ENCODE data around the gene MARCHF2. TPM values are rescaled to one million over a fixed set of nuclear protein-coding genes. Genes with fewer than 3 reads are reported as not detected.

Gene MARCHF2
- total and polyA plus RNA-seq, 7 experiments from 2014 or later = 18.0 to 42.1 (median 23.4) TPM

GRCh38 chr19:8387688-8388611, 25.2 kb upstream of the MARCHF2 start:
- Histone ChIP-seq H3K4me3 (ENCODE audit: low read length) (no peak overlapping the region), H3K4me1 (ENCODE audit: control insufficient read depth in 2 of 2, insufficient read depth in 2 of 2, low read length in 2 of 2) (peaks cover 4 to 8% of the 10 kb centered on the region in 2 donors), H3K27me3 (ENCODE audit: control insufficient read depth in 2 of 2, insufficient read depth in 2 of 2, low read length in 2 of 2) (no peaks in the 10 kb centered on the region), H3K9me3 (ENCODE audit: control insufficient read depth in 2 of 3, low read length in 3 of 3) (no peaks in the 10 kb centered on the region), H3K27ac (ENCODE audit: low read depth, low read length) (no peak overlapping the region), H3K36me3 (ENCODE audit: control insufficient read depth in 2 of 3, insufficient read depth in 3 of 3, low read length in 3 of 3) (no peaks in the 10 kb centered on the region)
- Mint-ChIP-seq H3K9me3 (peaks cover 0 to 5% (median 0%) of the 10 kb centered on the region in 11 donors), H3K4me3 (peak overlapping the region in 6 of 10 donors; percentile 25 to 66 (median 44)), H3K27me3 (no peaks in the 10 kb centered on the region), H3K36me3 (peaks cover 0 to 13% (median 8%) of the 10 kb centered on the region in 5 donors), H3K27ac (peak overlapping the region in 2 of 9 donors; percentile 9 to 43), H3K4me1 (peaks cover 17 to 32% (median 23%) of the 10 kb centered on the region in 7 donors)
- ATAC-seq = no peak
- intact Hi-C loops (cut with micrococcal nuclease) = no loop called here
- no peak for DNase-seq
- ChIA-PET POLR2A (interaction anchor here (0.7 kb wide), 1 partner anchor 827 kb away, joined by 5 read pairs; no protein-coding TSS in a partner anchor), CTCF (no interaction called here)

- H3K27me3 ChIP-seq (ENCODE audit: control insufficient read depth in 2 of 2, insufficient read depth in 2 of 2, low read length in 2 of 2) = no peaks in the 10 kb centered on the region
- H3K4me1 ChIP-seq (ENCODE audit: control insufficient read depth in 2 of 2, insufficient read depth in 2 of 2, low read length in 2 of 2) = peaks cover 4 to 8% of the 10 kb centered on the region in 2 donors
- H3K27ac ChIP-seq (ENCODE audit: low read depth, low read length) = no peak overlapping the region
- no peaks in the 10 kb centered on the region for H3K9me3 ChIP-seq (ENCODE audit: control insufficient read depth in 2 of 3, low read length in 3 of 3)
- CTCF ChIA-PET = no interaction called here
- Mint-ChIP-seq H3K9me3 (peaks cover 0 to 5% (median 0%) of the 10 kb centered on the region in 11 donors), H3K27ac (no peak overlapping the region), H3K36me3 (peaks cover 0 to 13% (median 8%) of the 10 kb centered on the region in 5 donors), H3K27me3 (no peaks in the 10 kb centered on the region), H3K4me1 (peaks cover 20 to 35% (median 26%) of the 10 kb centered on the region in 7 donors), H3K4me3 (peak overlapping the region in 4 of 10 donors; percentile 8 to 33 (median 27))
- no peak for ATAC-seq
- no peak overlapping the region for H3K4me3 ChIP-seq (ENCODE audit: low read length)
- intact Hi-C loops (cut with micrococcal nuclease) = no loop called here
- no peak for DNase-seq
- POLR2A ChIA-PET = interaction anchor here (0.7 kb wide), 2 partner anchors 105 to 1479 kb away, joined by 5 to 7 read pairs; no protein-coding TSS in a partner anchor
- no peaks in the 10 kb centered on the region for H3K36me3 ChIP-seq (ENCODE audit: control insufficient read depth in 2 of 3, insufficient read depth in 3 of 3, low read length in 3 of 3)
Observed at GRCh38 chr19:8388612-8388958, 24.5 kb upstream of the MARCHF2 start.

GRCh38 chr19:8389891-8390616, 23.1 kb upstream of the MARCHF2 start, which contains the start of gene RAB11B:
TSS of gene RAB11B (plus strand) at chr19:8390360. CDS start at chr19:8390417, 57 bp downstream.
- peaks cover 0 to 5% (median 0%) of the 10 kb centered on the region in 11 donors for H3K9me3 Mint-ChIP-seq
- H3K36me3 Mint-ChIP-seq = peaks cover 0 to 11% (median 4%) of the 10 kb centered on the region in 5 donors
- intact Hi-C loops (cut with micrococcal nuclease) = loop anchor here (1.0 to 5.0 kb wide), 13 partner anchors 23 to 468 kb away; partner anchors contain the start of genes CD320 (in 2 of the 2), HNRNPM (in 2 of the 2), KANK3 (in 2 of the 2) and MARCHF2 (in 2 of the 2)
- peaks cover 18 to 36% (median 28%) of the 10 kb centered on the region in 7 donors for H3K4me1 Mint-ChIP-seq
- peak; percentile 81 to 99 (median 98) for DNase-seq
- H3K4me3 ChIP-seq (ENCODE audit: low read length) = peak within 1 kb of the TSS; percentile 87
- peak; percentile 93 for ATAC-seq
- peak within 1 kb of the TSS; percentile 82 to 98 (median 93) for H3K27ac Mint-ChIP-seq
- peak within 1 kb of the TSS; percentile 98 for H3K27ac ChIP-seq (ENCODE audit: low read depth, low read length)
- CTCF ChIA-PET = no interaction called here
- no peaks in the 10 kb centered on the region for H3K27me3 Mint-ChIP-seq
- peak within 1 kb of the TSS; percentile 87 to 98 (median 92) for H3K4me3 Mint-ChIP-seq
- H3K4me1 ChIP-seq (ENCODE audit: control insufficient read depth in 2 of 2, insufficient read depth in 2 of 2, low read length in 2 of 2) = peaks cover 4 to 8% of the 10 kb centered on the region in 2 donors
- H3K9me3 ChIP-seq (ENCODE audit: control insufficient read depth in 2 of 3, low read length in 3 of 3) = no peaks in the 10 kb centered on the region
- POLR2A ChIA-PET = interaction anchor here (0.6 to 2.1 kb wide), 9 partner anchors 8 to 469 kb away, joined by 3 to 17 read pairs (median 4); partner anchors contain the start of genes HNRNPM, MARCHF2, NDUFA7 and RPS28
- no peaks in the 10 kb centered on the region for H3K27me3 ChIP-seq (ENCODE audit: control insufficient read depth in 2 of 2, insufficient read depth in 2 of 2, low read length in 2 of 2)
- no peaks in the 10 kb centered on the region for H3K36me3 ChIP-seq (ENCODE audit: control insufficient read depth in 2 of 3, insufficient read depth in 3 of 3, low read length in 3 of 3)

- Mint-ChIP-seq H3K36me3 (peaks cover 0 to 11% (median 4%) of the 10 kb centered on the region in 5 donors), H3K27me3 (no peaks in the 10 kb centered on the region), H3K9me3 (peaks cover 0 to 5% (median 0%) of the 10 kb centered on the region in 11 donors), H3K4me1 (peaks cover 18 to 40% (median 30%) of the 10 kb centered on the region in 7 donors), H3K4me3 (peak overlapping the region; percentile 81 to 98 (median 89)), H3K27ac (peak overlapping the region; percentile 71 to 94 (median 89))
- intact Hi-C loops (cut with micrococcal nuclease) = loop anchor here (1.0 to 5.0 kb wide), 13 partner anchors 23 to 468 kb away; partner anchors contain the start of genes CD320 (in 2 of the 2), HNRNPM (in 2 of the 2), KANK3 (in 2 of the 2) and MARCHF2 (in 2 of the 2)
- no peaks in the 10 kb centered on the region for H3K27me3 ChIP-seq (ENCODE audit: control insufficient read depth in 2 of 2, insufficient read depth in 2 of 2, low read length in 2 of 2)
- ChIA-PET POLR2A (interaction anchor here (0.6 to 2.1 kb wide), 9 partner anchors 9 to 470 kb away, joined by 3 to 17 read pairs (median 4); partner anchors contain the start of genes HNRNPM, MARCHF2, NDUFA7 and RPS28), CTCF (no interaction called here)
- H3K36me3 ChIP-seq (ENCODE audit: control insufficient read depth in 2 of 3, insufficient read depth in 3 of 3, low read length in 3 of 3) = peaks cover 0 to 3% (median 0%) of the 10 kb centered on the region in 3 experiments
- H3K9me3 ChIP-seq (ENCODE audit: control insufficient read depth in 2 of 3, low read length in 3 of 3) = no peaks in the 10 kb centered on the region
- peak overlapping the region; percentile 98 for H3K27ac ChIP-seq (ENCODE audit: low read depth, low read length)
- H3K4me1 ChIP-seq (ENCODE audit: control insufficient read depth in 2 of 2, insufficient read depth in 2 of 2, low read length in 2 of 2) = peaks cover 4 to 8% of the 10 kb centered on the region in 2 donors
- H3K4me3 ChIP-seq (ENCODE audit: low read length) = peak overlapping the region; percentile 87
- ATAC-seq = peak; percentile 79
- peak; percentile 81 to 97 (median 88) for DNase-seq
Observed at GRCh38 chr19:8390617-8390981, 22.5 kb upstream of the MARCHF2 start.

GRCh38 chr19:8391198-8392016, 21.7 kb upstream of the MARCHF2 start:
- Mint-ChIP-seq H3K27me3 (no peaks in the 10 kb centered on the region), H3K4me1 (peaks cover 22 to 47% (median 34%) of the 10 kb centered on the region in 7 donors), H3K27ac (peak overlapping the region; percentile 71 to 94 (median 89)), H3K4me3 (peak overlapping the region; percentile 81 to 98 (median 89)), H3K36me3 (peaks cover 0 to 14% (median 4%) of the 10 kb centered on the region in 5 donors), H3K9me3 (peaks cover 0 to 4% (median 0%) of the 10 kb centered on the region in 11 donors)
- ChIA-PET POLR2A (interaction anchor here (0.5 to 2.1 kb wide), 7 partner anchors 10 to 115 kb away, joined by 3 to 17 read pairs (median 3); partner anchors contain the start of genes HNRNPM and MARCHF2), CTCF (interaction anchor here (0.6 to 0.8 kb wide), 3 partner anchors 19 to 216 kb away, joined by 3 read pairs; no protein-coding TSS in a partner anchor)
- Histone ChIP-seq H3K4me3 (ENCODE audit: low read length) (no peak overlapping the region), H3K27me3 (ENCODE audit: control insufficient read depth in 2 of 2, insufficient read depth in 2 of 2, low read length in 2 of 2) (no peaks in the 10 kb centered on the region), H3K4me1 (ENCODE audit: control insufficient read depth in 2 of 2, insufficient read depth in 2 of 2, low read length in 2 of 2) (peaks cover 4 to 8% of the 10 kb centered on the region in 2 donors), H3K27ac (ENCODE audit: low read depth, low read length) (peak overlapping the region; percentile 98), H3K36me3 (ENCODE audit: control insufficient read depth in 2 of 3, insufficient read depth in 3 of 3, low read length in 3 of 3) (peaks cover 0 to 8% (median 0%) of the 10 kb centered on the region in 3 experiments), H3K9me3 (ENCODE audit: control insufficient read depth in 2 of 3, low read length in 3 of 3) (no peaks in the 10 kb centered on the region)
- ATAC-seq (no peak), DNase-seq (no peak)
- intact Hi-C loops (cut with micrococcal nuclease) = loop anchor here (2.0 to 5.0 kb wide), 4 partner anchors 49 to 469 kb away; partner anchors contain the start of genes KANK3 (in 2 of the 2), CERS4 (in 1 of the 2) and SNAPC2 (in 1 of the 2)
